K562 (cell line): ENCODE data around the gene MINDY4.

Experiments
- CTCF ChIP-seq, 3 experiments: IDR thresholded peaks in 2 of 3; conservative IDR thresholded peaks in 1 of 3; 2 replicates each; pipeline ENCODE4 v1.5.1; 2011 to 2012; ENCODE audit warnings: low read length in 3 of 3, mild to moderate bottlenecking in 3 of 3, control low read depth in 2 of 3, improper control_type of control experiment in 1 of 3, inconsistent platforms in 1 of 3, low read depth in 1 of 3, mixed read lengths in 1 of 3, moderate library complexity in 1 of 3; ENCODE audit not compliant: insufficient read depth in 2 of 3
- ESRRA ChIP-seq: fragments of 450-650 bp; IDR thresholded peaks from 2 replicates; pipeline ENCODE4 v1.6.1; 2014; ENCODE audit warnings: low read depth, mild to moderate bottlenecking, moderate library complexity, borderline replicate concordance
- GABPB2 ChIP-seq: fragments of 250-450 bp; sonication (Bioruptor Pico); conservative IDR thresholded peaks from 2 replicates; pipeline ENCODE4 v1.5.1; 2021; ENCODE audit warnings: mild to moderate bottlenecking
- ZNF740 ChIP-seq, 3 experiments: fragments of 200-800 bp in 1 of 3; sonication (Bioruptor generic) in 1 of 3; sonication (generic) in 1 of 3; formaldehyde crosslinking in 1 of 3; IDR thresholded peaks; 2 replicates each; pipeline versions ENCODE4 v1.6.1 to v1.8.0; 2016 to 2022; ENCODE audit warnings: mild to moderate bottlenecking in 2 of 3, missing compliant biosample characterization in 2 of 3, missing genetic modification characterization in 2 of 3, missing genetic modification reagents in 1 of 3

GRCh38 chr7:30920021-30920583, 148.9 kb downstream of the MINDY4 start:
- TF ChIP-seq CTCF (IDR thresholded peaks at IDR 0.05 in 2 of 3, conservative IDR thresholded peaks at IDR 0.05 in 1 of 3; ENCODE audit: insufficient read depth in 2 of 3, low read depth in 1 of 3, low read length in 3 of 3) (no peak), ESRRA (no peak), ZNF740 (CRISPR knock-in tag; IDR thresholded peaks at IDR 0.05) (no peak), ZNF740 (tag; IDR thresholded peaks at IDR 0.05) (no peak), GABPB2 (CRISPR knock-in tag) (no peak)
